ENCODE measurements around the gene PAK4. TPM values are rescaled to one million over a fixed set of nuclear protein-coding genes. Genes with fewer than 3 reads are reported as not detected.

Gene PAK4
- 11.0 and 11.7 TPM in 2 replicates for total RNA-seq (2013; cell fraction: nucleolus; rRNA removed)
- total RNA-seq (2014; rRNA removed) = 1.4 and 2.5 TPM in 2 replicates
- total RNA-seq (2014; rRNA removed; fragmentation: Illumina TruSeq; extraction: Trizol) = 1.0 and 1.6 TPM in 2 replicates
- total RNA-seq (2021) = 17.3 and 19.3 TPM in 2 replicates
- polyA plus RNA-seq (2011; ENCODE audit: low read depth) = 2.2 TPM
- polyA plus RNA-seq (2011; rRNA removed) = 2.1 and 7.3 TPM in 2 replicates
- 8.7 and 11.4 TPM in 2 replicates for polyA plus RNA-seq (2011; cell fraction: cytosol; rRNA removed)
- 25.0 and 30.1 TPM in 2 replicates for polyA plus RNA-seq (2011; cell fraction: nucleus; rRNA removed)
- polyA plus RNA-seq (2012) = 9.1 and 9.4 TPM in 2 replicates
- 0.49 and 4.5 TPM in 2 replicates for polyA plus RNA-seq (2014; fragmentation: Illumina TruSeq; extraction: Trizol)
- polyA plus RNA-seq (2014; fragmentation: Nextera tagmentation; extraction: Ambion mirVana) = under 1 TPM; 0.08 to 0.37 TPM
- 9.4 and 11.5 TPM in 2 replicates for polyA plus RNA-seq (2014; rRNA removed)
- 10 to 100 TPM in 1 of 2 experiments, 1 to 10 TPM in 1; 9.6 to 10.7 TPM for polyA plus RNA-seq (2016; fragmentation: Nextera tagmentation; extraction: Ambion mirVana)
- 6.4 and 12.7 TPM in 2 replicates for polyA minus RNA-seq (2011; rRNA and poly(A)+ RNA removed)
- 4.5 and 8.6 TPM in 2 replicates for polyA minus RNA-seq (2011; cell fraction: cytosol; rRNA and poly(A)+ RNA removed)
- 4.8 and 10.0 TPM in 2 replicates for polyA minus RNA-seq (2011; cell fraction: nucleus; rRNA and poly(A)+ RNA removed)
- percentile 63 among the genes with signal in this experiment for Bru-seq, nascent RNA
- BruChase-seq, experiment 1, labeled RNA remaining after a 6-hour chase = percentile 69 among the genes with signal in this experiment
- BruChase-seq, experiment 2, labeled RNA remaining after a 2-hour chase = percentile 65 among the genes with signal in this experiment
- long read RNA-seq, experiment 1, partial matches to known transcripts = 2 of 6 reads
- long read RNA-seq, experiment 1, other reads (novel, unspliced or antisense) = 4 of 6 reads
- long read RNA-seq, experiment 2 = 0 reads

DNA sequence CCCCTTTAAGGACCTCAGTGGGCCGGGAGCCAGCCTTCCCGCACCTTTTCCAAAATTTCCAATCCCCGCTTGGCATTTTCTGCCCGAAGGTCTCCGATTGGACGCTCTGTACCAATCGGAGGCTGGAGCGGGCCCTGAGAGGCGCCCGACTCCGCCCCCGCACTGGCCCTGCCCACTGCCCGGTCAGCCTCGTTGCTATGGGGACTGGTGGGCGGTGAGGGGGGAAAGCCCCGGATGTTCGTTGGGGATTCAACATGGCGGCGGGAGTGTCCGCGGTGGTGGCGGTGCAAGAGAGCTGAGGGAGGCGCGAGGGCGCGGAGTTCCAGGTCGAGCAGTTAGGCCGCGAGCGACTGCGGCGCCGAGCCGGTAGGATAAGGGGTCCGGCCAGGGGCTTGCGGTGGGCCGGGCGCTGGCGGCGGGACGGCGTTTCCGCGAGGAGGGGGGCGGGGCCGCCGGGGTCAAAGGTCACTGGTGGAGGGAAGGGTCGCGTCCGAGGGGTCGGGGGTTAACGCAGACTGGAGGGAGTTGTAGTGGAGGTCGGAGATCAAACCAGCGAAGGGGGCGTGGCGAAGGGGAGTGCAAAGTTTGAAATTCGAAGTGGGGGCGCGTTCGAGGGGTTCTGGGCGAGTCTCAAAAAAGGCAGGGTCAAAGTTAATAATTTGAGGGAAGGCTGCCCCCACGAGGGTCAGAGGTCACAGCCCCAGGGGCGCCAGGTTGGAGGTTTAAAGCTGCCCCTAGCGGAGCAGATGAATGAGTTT, at the start of gene PAK4:
TSS of gene PAK4 (plus strand) at position 233 of the 758 bp plus-strand sequence. CDS start 43,768 bp downstream, outside the sequence.
- WGBS (ENCODE audit: insufficient coverage, insufficient replicate concordance, low lambda C conversion rate, missing lambda C conversion rate) = 3% methylated on average over 49 of the region's 64 CpGs
- SMC1A ChIA-PET (ENCODE audit: uncharacterized antibody, unreplicated experiment) = no interaction called here
- DNase-seq (ENCODE audit: low read depth, low spot score) (peak; percentile 82), ATAC-seq (peak; percentile 98), FAIRE-seq (peak; percentile 75)
- Histone ChIP-seq H3K9ac (ENCODE audit: control insufficient read depth, insufficient read depth, low read length) (peak within 1 kb of the TSS; percentile 67), H2AFZ (ENCODE audit: control insufficient read depth, low read depth, low read length) (peak within 1 kb of the TSS; percentile 97), H3K4me2 (ENCODE audit: control insufficient read depth, insufficient read depth) (peak within 1 kb of the TSS; percentile 94), H3K4me1 (ENCODE audit: control insufficient read depth, insufficient read depth, low read length) (peaks cover under 1% of the 10 kb centered on the region; the same call in 1 of the 2 replicates), H3K36me3 (ENCODE audit: control insufficient read depth in 2 of 2, insufficient read depth in 2 of 2, low read length in 1 of 2) (no peaks in the 10 kb centered on the region), H3K9me3 (replicated peaks; ENCODE audit: control insufficient read depth, insufficient read depth, low read length) (no peaks in the 10 kb centered on the region), H3K27me3 (replicated peaks in 1 of 2; ENCODE audit: control insufficient read depth in 2 of 2, insufficient read depth in 2 of 2, low read length in 1 of 2) (no peaks in the 10 kb centered on the region), H3K4me3 (peak within 1 kb of the TSS; percentile 87), H3K79me2 (ENCODE audit: control insufficient read depth, insufficient read depth, low read length) (peaks cover 15% of the 10 kb centered on the region), H3K27ac (ENCODE audit: control insufficient read depth, insufficient read depth) (peak within 1 kb of the TSS; percentile 64), H4K20me1 (ENCODE audit: control insufficient read depth, insufficient read depth) (no peaks in the 10 kb centered on the region)
- CTCF ChIA-PET = interaction anchor here (1.0 to 1.5 kb wide), 5 partner anchors 157 to 286 kb away, joined by 3 to 5 read pairs (median 3); no protein-coding TSS in a partner anchor
- intact Hi-C loops (cut with micrococcal nuclease; ENCODE audit: unreplicated experiment) (loop anchor here (1.0 to 10.0 kb wide), 2 partner anchors 287 to 409 kb away; partner anchors contain the start of genes EID2B and PLEKHG2), in situ Hi-C loops (cut with MboI) (no loop called here)
- POLR2A ChIA-PET = no interaction called here
- no TSS peak for BruUV-seq (replicated peaks)
- RAD21 ChIA-PET (ENCODE audit: unreplicated experiment) = interaction anchor here (0.7 kb wide), 1 partner anchor 164 kb away, joined by 3 read pairs; no protein-coding TSS in a partner anchor
- peak; percentile 91 for TF ChIP-seq SIN3A (IDR thresholded peaks at IDR 0.05; ENCODE audit: low read depth, low read length)
- peak; percentile 41; the same call in 1 of the 2 replicates for TF ChIP-seq ZNF207 (IDR thresholded peaks at IDR 0.05; ENCODE audit: borderline replicate concordance)
- peak; percentile 27; the same call in 1 of the 2 replicates for TF ChIP-seq CREB1 (IDR thresholded peaks at IDR 0.05; ENCODE audit: low read depth)
- TF ChIP-seq, protein P1, sequence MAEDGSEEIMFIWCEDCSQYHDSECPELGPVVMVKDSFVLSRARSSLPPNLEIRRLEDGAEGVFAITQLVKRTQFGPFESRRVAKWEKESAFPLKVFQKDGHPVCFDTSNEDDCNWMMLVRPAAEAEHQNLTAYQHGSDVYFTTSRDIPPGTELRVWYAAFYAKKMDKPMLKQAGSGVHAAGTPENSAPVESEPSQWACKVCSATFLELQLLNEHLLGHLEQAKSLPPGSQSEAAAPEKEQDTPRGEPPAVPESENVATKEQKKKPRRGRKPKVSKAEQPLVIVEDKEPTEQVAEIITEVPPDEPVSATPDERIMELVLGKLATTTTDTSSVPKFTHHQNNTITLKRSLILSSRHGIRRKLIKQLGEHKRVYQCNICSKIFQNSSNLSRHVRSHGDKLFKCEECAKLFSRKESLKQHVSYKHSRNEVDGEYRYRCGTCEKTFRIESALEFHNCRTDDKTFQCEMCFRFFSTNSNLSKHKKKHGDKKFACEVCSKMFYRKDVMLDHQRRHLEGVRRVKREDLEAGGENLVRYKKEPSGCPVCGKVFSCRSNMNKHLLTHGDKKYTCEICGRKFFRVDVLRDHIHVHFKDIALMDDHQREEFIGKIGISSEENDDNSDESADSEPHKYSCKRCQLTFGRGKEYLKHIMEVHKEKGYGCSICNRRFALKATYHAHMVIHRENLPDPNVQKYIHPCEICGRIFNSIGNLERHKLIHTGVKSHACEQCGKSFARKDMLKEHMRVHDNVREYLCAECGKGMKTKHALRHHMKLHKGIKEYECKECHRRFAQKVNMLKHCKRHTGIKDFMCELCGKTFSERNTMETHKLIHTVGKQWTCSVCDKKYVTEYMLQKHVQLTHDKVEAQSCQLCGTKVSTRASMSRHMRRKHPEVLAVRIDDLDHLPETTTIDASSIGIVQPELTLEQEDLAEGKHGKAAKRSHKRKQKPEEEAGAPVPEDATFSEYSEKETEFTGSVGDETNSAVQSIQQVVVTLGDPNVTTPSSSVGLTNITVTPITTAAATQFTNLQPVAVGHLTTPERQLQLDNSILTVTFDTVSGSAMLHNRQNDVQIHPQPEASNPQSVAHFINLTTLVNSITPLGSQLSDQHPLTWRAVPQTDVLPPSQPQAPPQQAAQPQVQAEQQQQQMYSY (CRISPR knock-in tag; IDR thresholded peaks at IDR 0.05) = no peak
- TF ChIP-seq CBX3 (IDR thresholded peaks at IDR 0.05; ENCODE audit: borderline replicate concordance, low read depth) = no peak
- no peak for TF ChIP-seq ZNF217 (IDR thresholded peaks at IDR 0.05)
- TF ChIP-seq MYB (IDR thresholded peaks at IDR 0.05; ENCODE audit: borderline replicate concordance, low read depth, low read length) = peak; percentile 31; the same call in 1 of the 2 replicates
- peak; percentile 69 for TF ChIP-seq MEF2B (IDR thresholded peaks at IDR 0.05; ENCODE audit: partially characterized antibody, poor library complexity, severe bottlenecking)
- no peak for TF ChIP-seq ZNF274 (IDR thresholded peaks at IDR 0.05; ENCODE audit: insufficient read depth, insufficient read length)
- TF ChIP-seq, protein P2, sequence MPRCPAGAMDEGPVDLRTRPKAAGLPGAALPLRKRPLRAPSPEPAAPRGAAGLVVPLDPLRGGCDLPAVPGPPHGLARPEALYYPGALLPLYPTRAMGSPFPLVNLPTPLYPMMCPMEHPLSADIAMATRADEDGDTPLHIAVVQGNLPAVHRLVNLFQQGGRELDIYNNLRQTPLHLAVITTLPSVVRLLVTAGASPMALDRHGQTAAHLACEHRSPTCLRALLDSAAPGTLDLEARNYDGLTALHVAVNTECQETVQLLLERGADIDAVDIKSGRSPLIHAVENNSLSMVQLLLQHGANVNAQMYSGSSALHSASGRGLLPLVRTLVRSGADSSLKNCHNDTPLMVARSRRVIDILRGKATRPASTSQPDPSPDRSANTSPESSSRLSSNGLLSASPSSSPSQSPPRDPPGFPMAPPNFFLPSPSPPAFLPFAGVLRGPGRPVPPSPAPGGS (IDR thresholded peaks at IDR 0.05; ENCODE audit: borderline replicate concordance, insufficient read depth, low read depth, low read length, poor library complexity, severe bottlenecking) = peak; percentile 42
- TF ChIP-seq IKZF2 (IDR thresholded peaks at IDR 0.05) = peak; percentile 90 to 94
- TF ChIP-seq TAF1 (IDR thresholded peaks at IDR 0.05; ENCODE audit: borderline replicate concordance, low read depth, low read length) = peak; percentile 91
